GM23248 (cell line): ENCODE measurements around the gene WBP1L. TPM values are rescaled to one million over a fixed set of nuclear protein-coding genes. Genes with fewer than 3 reads are reported as not detected.

ENCODE experiments used
- DNase-seq: peaks from one replicate; pipeline ENCODE4 v3.0.0-alpha.2; 2015
- H2AFZ ChIP-seq: fragments of 200-600 bp; sonication (generic); 2 replicates; pipeline ENCODE4 v1.6.1; 2016; ENCODE audit warnings: antibody characterized with exemption
- H3F3A ChIP-seq: fragments of 200-600 bp; sonication (generic); 2 replicates; pipeline ENCODE4 v1.6.1; 2016; ENCODE audit warnings: mild to moderate bottlenecking, antibody characterized with exemption, mixed run types; ENCODE audit not compliant: insufficient read depth
- H3K27ac ChIP-seq: fragments of 200-600 bp; sonication (generic); 2 replicates; pipeline ENCODE4 v1.5.1; 2016; ENCODE audit warnings: mild to moderate bottlenecking
- H3K27me3 ChIP-seq: fragments of 200-600 bp; sonication (generic); replicated peaks from 2 replicates; pipeline ENCODE4 v1.6.1; 2016; ENCODE audit warnings: mild to moderate bottlenecking; ENCODE audit not compliant: insufficient read depth
- H3K36me3 ChIP-seq: fragments of 200-600 bp; sonication (generic); 2 replicates; pipeline ENCODE4 v1.6.1; 2016; ENCODE audit warnings: low read depth, mild to moderate bottlenecking
- H3K4me1 ChIP-seq: fragments of 200-600 bp; sonication (generic); 2 replicates; pipeline ENCODE4 v1.6.1; 2016; ENCODE audit warnings: mild to moderate bottlenecking; ENCODE audit not compliant: insufficient read depth
- H3K4me2 ChIP-seq: fragments of 200-600 bp; sonication (generic); one replicate; pipeline ENCODE4 v1.6.1; 2016; ENCODE audit warnings: mild to moderate bottlenecking; ENCODE audit not compliant: unreplicated experiment
- H3K4me3 ChIP-seq: fragments of 200-600 bp; sonication (generic); 2 replicates; pipeline ENCODE4 v1.5.1; 2016; ENCODE audit warnings: mild to moderate bottlenecking
- H3K79me2 ChIP-seq: fragments of 200-600 bp; sonication (generic); 2 replicates; pipeline ENCODE4 v1.6.1; 2016; ENCODE audit warnings: mild to moderate bottlenecking; ENCODE audit not compliant: insufficient read depth
- H3K9ac ChIP-seq: fragments of 200-600 bp; sonication (generic); 2 replicates; pipeline ENCODE4 v1.6.1; 2016; ENCODE audit warnings: mild to moderate bottlenecking
- H3K9me2 ChIP-seq: fragments of 200-600 bp; sonication (generic); 2 replicates; pipeline ENCODE4 v1.6.1; 2016; ENCODE audit warnings: mixed run types, mild to moderate bottlenecking, moderate library complexity; ENCODE audit not compliant: insufficient read depth
- H3K9me3 ChIP-seq: fragments of 200-600 bp; sonication (generic); one replicate; pipeline ENCODE4 v1.6.1; 2017; ENCODE audit warnings: low read depth
- H4K20me1 ChIP-seq: fragments of 200-600 bp; sonication (generic); 2 replicates; pipeline ENCODE4 v1.6.0; 2016; ENCODE audit not compliant: insufficient read depth
- EZH2 ChIP-seq: fragments of 200-600 bp; sonication (generic); IDR thresholded peaks from 2 replicates; pipeline ENCODE4 v1.6.1; 2018; ENCODE audit warnings: antibody characterized with exemption, mild to moderate bottlenecking; ENCODE audit not compliant: insufficient read depth, poor library complexity, severe bottlenecking
- EZH2phosphoT487 ChIP-seq: fragments of 200-600 bp; sonication (generic); IDR thresholded peaks from 2 replicates; pipeline ENCODE4 v1.6.1; 2018; ENCODE audit warnings: antibody characterized with exemption, moderate library complexity, mild to moderate bottlenecking, low read depth; ENCODE audit not compliant: insufficient read depth
- WGBS, 2 experiments: methylation state at CpG; one replicate each; pipeline ENCODE4 v1.1.6; 2015 to 2017; ENCODE audit warnings: low lambda C conversion rate in 2 of 2, low coverage in 1 of 2; ENCODE audit errors: missing lambda C conversion rate in 2 of 2; 5-methylcytosine and 5-hydroxymethylcytosine counted together
- in situ Hi-C: fragments of 300-500 bp; cut with MboI; formaldehyde crosslinking; loops from 2 replicates; pipeline ENCODE4 v1.15.0; 2020
- polyA plus RNA-seq: library from polyadenylated mRNA; unstranded; fragments of >200 nt; fragmentation: Nextera tagmentation; extraction: Ambion mirVana; gene quantifications from 2 replicates; pipeline ENCODE4 v1.2.1, GENCODE V29; 2016
- total RNA-seq: library from RNA; depleted of rRNA; stranded (reverse); fragments of >200 nt; shearing (Covaris generic); gene quantifications from 2 replicates; pipeline ENCODE4 v1.2.3, GENCODE V29; 2014

The WBP1L gene
- total and polyA plus RNA-seq, 2 experiments from 2014 or later = 21.1 to 57.4 TPM

DNA sequence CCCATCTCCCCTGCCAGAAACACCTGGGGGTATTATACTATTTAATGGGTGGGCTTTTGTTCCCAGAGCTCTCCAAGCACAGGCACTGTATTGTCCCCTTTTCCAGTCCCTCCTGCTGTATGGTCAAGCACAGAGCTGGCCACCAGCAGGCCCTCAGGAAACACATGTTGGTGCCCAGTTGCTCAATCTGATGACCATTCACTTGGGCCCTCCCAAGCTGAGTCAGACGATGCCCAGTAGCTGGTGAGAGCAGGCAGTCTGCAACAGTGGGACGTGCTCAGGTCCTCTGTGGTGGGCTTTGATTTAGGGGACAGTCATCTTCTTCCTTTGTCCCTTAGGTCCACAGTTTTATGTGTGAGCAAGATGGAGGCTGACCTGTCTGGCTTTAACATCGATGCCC, 17.5 kb upstream of the WBP1L start:
- Histone ChIP-seq H3K4me1 (0 out of 2 replicates have a peak, but pooled peaks cover 4% of the 10 kb centered on the region), H3K79me2 (no peaks in the 10 kb centered on the region), H3F3A (no peaks in the 10 kb centered on the region), H3K4me3 (no peak overlapping the region), H4K20me1 (no peaks in the 10 kb centered on the region), H2AFZ (no peak overlapping the region), H3K9me2 (no peaks in the 10 kb centered on the region), H3K36me3 (no peaks in the 10 kb centered on the region), H3K4me2 (no peak overlapping the region), H3K9ac (no peak overlapping the region), H3K27me3 (no peaks in the 10 kb centered on the region), H3K9me3 (no peaks in the 10 kb centered on the region), H3K27ac (no peak overlapping the region)
- TF ChIP-seq EZH2phosphoT487 (no peak), EZH2 (no peak)
- DNase-seq = peak; percentile 79
- in situ Hi-C loops = loop anchor here (5.0 to 25.0 kb wide), 3 partner anchors 106 to 336 kb away; no protein-coding TSS in a partner anchor
- WGBS, 2 experiments = 55 to 56% methylated on average over 3 of the region's 3 CpGs

GRCh38 chr10:102727037-102727818, 16.5 kb upstream of the WBP1L start:
- Histone ChIP-seq H3K4me2 (no peak overlapping the region), H2AFZ (no peak overlapping the region), H3K27me3 (no peaks in the 10 kb centered on the region), H3K9ac (no peak overlapping the region), H3K4me1 (0 out of 2 replicates have a peak, but pooled peaks cover 4% of the 10 kb centered on the region), H3K36me3 (no peaks in the 10 kb centered on the region), H3K9me3 (no peaks in the 10 kb centered on the region), H3F3A (no peaks in the 10 kb centered on the region), H3K79me2 (no peaks in the 10 kb centered on the region), H4K20me1 (no peaks in the 10 kb centered on the region), H3K4me3 (no peak overlapping the region), H3K9me2 (no peaks in the 10 kb centered on the region), H3K27ac (no peak overlapping the region)
- in situ Hi-C loops = loop anchor here (5.0 to 25.0 kb wide), 3 partner anchors 105 to 335 kb away; no protein-coding TSS in a partner anchor
- TF ChIP-seq EZH2phosphoT487 = no peak
- TF ChIP-seq EZH2 = no peak
- DNase-seq = no peak
- WGBS, 2 experiments = 75 to 84% methylated on average over 12 to 13 of the region's 13 CpGs

- no peaks in the 10 kb centered on the region for H3K9me3 ChIP-seq
- no peak overlapping the region for H2AFZ ChIP-seq
- in situ Hi-C loops = loop anchor here (5.0 to 25.0 kb wide), 3 partner anchors 103 to 333 kb away; no protein-coding TSS in a partner anchor
- 51% methylated on average over 30 of the region's 30 CpGs for WGBS, 2 experiments
- peak; percentile 90 for DNase-seq
- no peaks in the 10 kb centered on the region for H3K36me3 ChIP-seq
- H3F3A ChIP-seq = no peaks in the 10 kb centered on the region
- no peak overlapping the region for H3K4me2 ChIP-seq
- H3K27me3 ChIP-seq = no peaks in the 10 kb centered on the region
- H4K20me1 ChIP-seq = no peaks in the 10 kb centered on the region
- 0 out of 2 replicates have a peak, but pooled peaks cover 4% of the 10 kb centered on the region for H3K4me1 ChIP-seq
- no peaks in the 10 kb centered on the region for H3K9me2 ChIP-seq
- H3K27ac ChIP-seq = no peak overlapping the region
- H3K79me2 ChIP-seq = no peaks in the 10 kb centered on the region
- no peak overlapping the region for H3K4me3 ChIP-seq
- TF ChIP-seq EZH2 = no peak
- TF ChIP-seq EZH2phosphoT487 = no peak
- H3K9ac ChIP-seq = no peak overlapping the region
These were observed 14.4 kb upstream of the WBP1L start for GRCh38 chr10:102729029-102730026.

DNA sequence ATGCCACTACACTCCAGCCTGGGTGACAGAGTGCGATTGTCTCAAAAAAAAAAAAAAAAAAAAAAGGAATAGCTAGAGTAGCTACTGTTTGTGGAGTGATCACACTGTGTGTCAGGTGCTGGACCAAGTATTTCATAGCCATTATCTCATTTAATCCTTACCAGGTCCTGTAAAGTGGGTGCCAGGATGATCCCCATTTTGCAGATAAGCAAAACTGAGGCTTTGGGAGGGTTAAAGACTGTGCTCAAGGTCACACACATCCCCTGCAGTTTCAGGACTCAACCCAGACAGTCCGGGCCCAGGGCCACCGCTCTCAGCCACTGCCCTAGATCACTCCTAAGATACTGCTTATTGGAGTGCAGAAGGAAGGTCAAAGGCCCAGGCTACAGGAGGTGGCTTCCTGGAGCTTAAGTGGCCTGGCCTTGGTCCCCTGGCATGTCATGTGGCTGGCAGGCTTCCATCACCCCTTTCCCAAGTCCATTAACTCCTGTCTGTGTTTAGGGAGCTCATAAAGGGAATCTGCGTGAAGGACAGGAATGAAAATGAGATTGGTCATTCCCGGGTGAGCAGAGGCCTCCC, 12.4 kb upstream of the WBP1L start:
- Histone ChIP-seq H3K36me3 (no peaks in the 10 kb centered on the region), H3K4me1 (0 out of 2 replicates have a peak, but pooled peaks cover under 1% of the 10 kb centered on the region), H3K27me3 (no peaks in the 10 kb centered on the region), H3K79me2 (no peaks in the 10 kb centered on the region), H3K9me3 (no peaks in the 10 kb centered on the region), H3K27ac (no peak overlapping the region), H4K20me1 (no peaks in the 10 kb centered on the region), H3K4me2 (no peak overlapping the region), H3K4me3 (no peak overlapping the region), H2AFZ (no peak overlapping the region), H3K9ac (no peak overlapping the region), H3F3A (no peaks in the 10 kb centered on the region), H3K9me2 (no peaks in the 10 kb centered on the region)
- no peak for TF ChIP-seq EZH2phosphoT487
- in situ Hi-C loops = loop anchor here (25.0 kb wide), 1 partner anchor 331 kb away; no protein-coding TSS in a partner anchor
- WGBS, 2 experiments = 74 to 80% methylated on average over 4 to 5 of the region's 5 CpGs
- DNase-seq = no peak
